Measurements from ENCODE around the gene MMP14.

- TF ChIP-seq CTCF (IDR thresholded peaks at IDR 0.05): no peak
- no peak for TF ChIP-seq POLR2A (IDR thresholded peaks at IDR 0.05)
These were observed 24.7 kb upstream of the MMP14 start for GRCh38 chr14:22811722-22812121.
